HepG2 (cell line): ENCODE results near the gene LRRN3. TPM values are rescaled to one million over a fixed set of nuclear protein-coding genes. Genes with fewer than 3 reads are reported as not detected.

Experiments
- ATAC-seq: fragments of 200-7000 bp; cut with Tn5 transposase; 3 replicates; pipeline ENCODE4 v1.9.1; 2020; ENCODE audit warnings: mild to moderate bottlenecking, moderate library complexity
- BruUV-seq: library from RNA; stranded (reverse); fragments of 400-500 nt; replicated peaks from 2 replicates; lab custom pipeline; 2021; lab: Mats Ljungman, UMichigan
- CTCF ChIA-PET: fragments of 300-600 bp; formaldehyde crosslinking; extraction: SDS; loops from one replicate; lab custom pipeline; 2021; ENCODE audit warnings: low total read pairs, inconsistent platforms, low intra/inter-chr PET ratio; lab: Yijun Ruan, JAX
- POLR2A ChIA-PET: fragments of 350-600 bp; sonication (Branson Sonifier 250); formaldehyde crosslinking; loops from one replicate; lab custom pipeline; 2020; ENCODE audit warnings: antibody characterized with exemption, inconsistent platforms; lab: Yijun Ruan, JAX
- DNase-seq: peaks from one replicate; pipeline ENCODE4 v3.0.0-alpha.2; 2015; ENCODE audit warnings: low spot score
- FAIRE-seq: peaks from 3 replicates; lab custom pipeline; 2011; peaks lifted over from hg19 to GRCh38; lab: Jason Lieb, UNC
- H2AFZ ChIP-seq: one replicate; pipeline ENCODE4 v1.6.1; 2011; ENCODE audit warnings: low read length, inconsistent platforms
- H3K27ac ChIP-seq: fragments of 300-600 bp; 3 replicates; pipeline ENCODE4 v1.8.0; 2011; ENCODE audit warnings: mixed run types, mild to moderate bottlenecking, mixed read lengths, low read length, inconsistent platforms; ENCODE audit not compliant: insufficient read depth; ENCODE audit errors: extremely low read length
- H3K27me3 ChIP-seq, 2 experiments: fragments of 200-600 bp in 1 of 2; 2 replicates in 1 of 2; 3 replicates in 1 of 2; pipeline versions ENCODE4 v1.6.0 to v1.8.0; 2011; ENCODE audit warnings: low read length in 2 of 2, mild to moderate bottlenecking in 2 of 2, moderate library complexity in 2 of 2, inconsistent platforms in 1 of 2; ENCODE audit not compliant: insufficient read depth in 2 of 2, control insufficient read depth in 1 of 2
- H3K36me3 ChIP-seq, 2 experiments: fragments of 200-600 bp in 1 of 2; replicated peaks in 1 of 2; 2 replicates in 1 of 2; 3 replicates in 1 of 2; pipeline versions ENCODE4 v1.5.1 to v1.8.0; 2011; ENCODE audit warnings: low read length in 2 of 2, inconsistent platforms in 1 of 2; ENCODE audit not compliant: insufficient read depth in 2 of 2, control insufficient read depth in 1 of 2
- H3K4me1 ChIP-seq: 2 replicates; pipeline ENCODE4 v1.5.1; 2012; ENCODE audit warnings: low read length, inconsistent platforms; ENCODE audit not compliant: insufficient read depth
- H3K4me2 ChIP-seq: 2 replicates; pipeline ENCODE4 v1.6.0; 2011; ENCODE audit warnings: low read depth, low read length, inconsistent platforms
- H3K4me3 ChIP-seq, 3 experiments: fragments of 200-600 bp in 1 of 3; sonication (generic), shearing (Covaris generic) in 1 of 3; replicated peaks in 1 of 3; 2 replicates each; pipeline ENCODE4 v1.5.1; 2011 to 2016; ENCODE audit warnings: low read length in 3 of 3, inconsistent platforms in 2 of 3, low read depth in 2 of 3, mild to moderate bottlenecking in 2 of 3, control low read depth in 1 of 3, mixed read lengths in 1 of 3; ENCODE audit not compliant: insufficient read depth in 1 of 3
- H3K79me2 ChIP-seq: one replicate; pipeline ENCODE4 v1.6.1; 2011; ENCODE audit warnings: low read length, inconsistent platforms; ENCODE audit not compliant: insufficient read depth
- H3K9ac ChIP-seq: 2 replicates; pipeline ENCODE4 v1.6.0; 2011; ENCODE audit warnings: mild to moderate bottlenecking, low read depth, low read length, inconsistent platforms; ENCODE audit not compliant: insufficient read depth
- H3K9me3 ChIP-seq: 2 replicates; pipeline ENCODE4 v1.5.1; 2012; ENCODE audit warnings: mild to moderate bottlenecking, low read length
- H4K20me1 ChIP-seq: 2 replicates; pipeline ENCODE4 v1.6.0; 2011; ENCODE audit warnings: inconsistent platforms, mild to moderate bottlenecking, low read length, moderate library complexity; ENCODE audit not compliant: insufficient read depth
- IRX3 ChIP-seq: sonication (generic); formaldehyde crosslinking; IDR thresholded peaks from 2 replicates; pipeline ENCODE4 v1.8.1; 2023; ENCODE audit warnings: mild to moderate bottlenecking, low read depth, missing genetic modification reagents, borderline replicate concordance
- SIN3B ChIP-seq: fragments of 150-350 bp; IDR thresholded peaks from 2 replicates; pipeline ENCODE4 v1.6.1; 2014; ENCODE audit warnings: low read length
- ZFP41 ChIP-seq: sonication (generic); formaldehyde crosslinking; IDR thresholded peaks from 2 replicates; pipeline ENCODE4 v1.4.0; 2020; ENCODE audit warnings: mild to moderate bottlenecking, missing genetic modification reagents, borderline replicate concordance
- ZMAT3 ChIP-seq: sonication (generic); formaldehyde crosslinking; conservative IDR thresholded peaks from 2 replicates; pipeline ENCODE4 v1.7.0; 2021; ENCODE audit warnings: missing genetic modification reagents
- WGBS: methylation state at CpG from one replicate; pipeline ENCODE4 v1.1.6; 2017; ENCODE audit warnings: low lambda C conversion rate; 5-methylcytosine and 5-hydroxymethylcytosine counted together
- in situ Hi-C: cut with HindIII; loops from 2 replicates; pipeline ENCODE4 v1.10.0; 2017; ENCODE audit warnings: low pct_unique_long_range_greater_than_20kb; ENCODE audit not compliant: extremely low pct_ligation_motif_present
- intact Hi-C: fragments of 100-400 bp; cut with micrococcal nuclease; formaldehyde crosslinking; loops from one replicate; pipeline ENCODE4 v1.10.0; 2022; ENCODE audit not compliant: unreplicated experiment
- polyA plus RNA-seq, 8 experiments: library from polyadenylated mRNA; depleted of rRNA in 3 of 8; stranded (reverse) in 7 of 8; unstranded in 1 of 8; fragments of >200 nt; fragmentation: Illumina TruSeq in 4 of 8; extraction: Trizol in 4 of 8; gene quantifications; 2 replicates each; pipeline versions ENCODE4 v1.2.1 to v1.2.3, GENCODE V29; 2011 to 2016; ENCODE audit warnings: low read depth in 4 of 8, missing spikeins in 1 of 8, mixed read lengths in 1 of 8; ENCODE audit not compliant: insufficient read depth in 1 of 8
- total RNA-seq, 5 experiments: library from RNA; depleted of rRNA; stranded (reverse); fragments of >200 nt; fragmentation: Illumina TruSeq; extraction: Trizol; gene quantifications; 2 replicates each; pipeline ENCODE4 v1.2.3, GENCODE V29; 2016; ENCODE audit warnings: low read depth in 1 of 5
- TF ChIP-seq, protein P1 (sequence below): sonication (generic); formaldehyde crosslinking; IDR thresholded peaks from 2 replicates; pipeline ENCODE4 v1.4.0; 2020; ENCODE audit warnings: missing genetic modification reagents

The LRRN3 gene
- total and polyA plus RNA-seq, 2 of the 13 experiments (the other 11 are each of a cell fraction or from before 2014, with no cell fraction given), result 0.07 TPM; not detected in 1

GRCh38 chr7:111138586-111138985, 47.7 kb downstream of the LRRN3 start:
- Histone ChIP-seq H3K4me2 (no peak overlapping the region), H4K20me1 (no peaks in the 10 kb centered on the region), H3K79me2 (no peaks in the 10 kb centered on the region), H3K9ac (no peak overlapping the region), H3K4me3 (no peak overlapping the region), H3K27me3 (no peaks in the 10 kb centered on the region), H2AFZ (no peak overlapping the region), H3K27ac (no peak overlapping the region), H3K36me3 (no peaks in the 10 kb centered on the region), H3K9me3 (no peaks in the 10 kb centered on the region), H3K4me1 (no peaks in the 10 kb centered on the region)
- DNase-seq, result no peak
- no TSS peak for BruUV-seq
- TF ChIP-seq SIN3B (no peak), IRX3 (CRISPR knock-in tag) (no peak), ZMAT3 (no peak)
- no peak for ATAC-seq
- in situ Hi-C loops, result no loop called here
- POLR2A ChIA-PET, result no interaction called here
- CTCF ChIA-PET, result no interaction called here
- intact Hi-C loops, result loop anchor here (10.0 kb wide), 1 partner anchor 1224 kb away; no protein-coding TSS in a partner anchor
- no peak for FAIRE-seq

DNA sequence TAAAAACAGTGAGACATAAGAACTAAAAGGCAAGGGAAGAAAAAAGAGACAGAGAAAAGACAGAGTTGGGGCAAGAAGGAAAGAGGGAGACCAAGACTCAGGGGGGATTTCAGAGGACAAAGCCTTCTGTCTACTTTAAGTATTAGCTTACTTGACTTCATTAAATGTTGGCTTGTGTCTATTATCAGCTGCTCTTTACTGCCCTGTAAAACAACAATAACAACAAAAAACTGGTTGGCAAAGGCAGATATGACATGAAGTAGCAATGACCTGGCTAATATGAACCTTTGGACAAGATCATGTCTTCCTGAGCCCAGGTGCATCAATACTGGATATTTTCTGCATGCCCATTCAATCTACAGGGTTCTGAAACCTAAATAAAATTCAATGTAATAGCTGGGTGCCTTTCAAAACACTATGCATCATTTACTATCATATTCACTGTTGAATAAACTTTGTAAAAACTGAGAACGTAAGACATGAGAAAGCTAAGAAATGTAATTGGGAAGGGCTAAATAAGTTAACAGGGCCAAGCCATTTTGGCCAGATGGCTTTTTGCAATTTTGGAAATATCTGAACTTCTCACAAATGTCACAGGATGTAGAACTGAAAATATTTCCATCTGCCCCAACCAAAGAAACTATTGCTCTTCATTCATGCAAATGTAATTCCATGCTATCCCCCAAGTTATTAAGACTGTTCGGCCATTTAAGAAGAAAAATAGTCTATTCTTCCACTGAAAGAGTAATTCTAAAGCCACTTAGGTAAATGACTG, 49.4 kb downstream of the LRRN3 start:
- ATAC-seq (no peak), DNase-seq (no peak)
- POLR2A ChIA-PET, result no interaction called here
- TF ChIP-seq, protein P1, sequence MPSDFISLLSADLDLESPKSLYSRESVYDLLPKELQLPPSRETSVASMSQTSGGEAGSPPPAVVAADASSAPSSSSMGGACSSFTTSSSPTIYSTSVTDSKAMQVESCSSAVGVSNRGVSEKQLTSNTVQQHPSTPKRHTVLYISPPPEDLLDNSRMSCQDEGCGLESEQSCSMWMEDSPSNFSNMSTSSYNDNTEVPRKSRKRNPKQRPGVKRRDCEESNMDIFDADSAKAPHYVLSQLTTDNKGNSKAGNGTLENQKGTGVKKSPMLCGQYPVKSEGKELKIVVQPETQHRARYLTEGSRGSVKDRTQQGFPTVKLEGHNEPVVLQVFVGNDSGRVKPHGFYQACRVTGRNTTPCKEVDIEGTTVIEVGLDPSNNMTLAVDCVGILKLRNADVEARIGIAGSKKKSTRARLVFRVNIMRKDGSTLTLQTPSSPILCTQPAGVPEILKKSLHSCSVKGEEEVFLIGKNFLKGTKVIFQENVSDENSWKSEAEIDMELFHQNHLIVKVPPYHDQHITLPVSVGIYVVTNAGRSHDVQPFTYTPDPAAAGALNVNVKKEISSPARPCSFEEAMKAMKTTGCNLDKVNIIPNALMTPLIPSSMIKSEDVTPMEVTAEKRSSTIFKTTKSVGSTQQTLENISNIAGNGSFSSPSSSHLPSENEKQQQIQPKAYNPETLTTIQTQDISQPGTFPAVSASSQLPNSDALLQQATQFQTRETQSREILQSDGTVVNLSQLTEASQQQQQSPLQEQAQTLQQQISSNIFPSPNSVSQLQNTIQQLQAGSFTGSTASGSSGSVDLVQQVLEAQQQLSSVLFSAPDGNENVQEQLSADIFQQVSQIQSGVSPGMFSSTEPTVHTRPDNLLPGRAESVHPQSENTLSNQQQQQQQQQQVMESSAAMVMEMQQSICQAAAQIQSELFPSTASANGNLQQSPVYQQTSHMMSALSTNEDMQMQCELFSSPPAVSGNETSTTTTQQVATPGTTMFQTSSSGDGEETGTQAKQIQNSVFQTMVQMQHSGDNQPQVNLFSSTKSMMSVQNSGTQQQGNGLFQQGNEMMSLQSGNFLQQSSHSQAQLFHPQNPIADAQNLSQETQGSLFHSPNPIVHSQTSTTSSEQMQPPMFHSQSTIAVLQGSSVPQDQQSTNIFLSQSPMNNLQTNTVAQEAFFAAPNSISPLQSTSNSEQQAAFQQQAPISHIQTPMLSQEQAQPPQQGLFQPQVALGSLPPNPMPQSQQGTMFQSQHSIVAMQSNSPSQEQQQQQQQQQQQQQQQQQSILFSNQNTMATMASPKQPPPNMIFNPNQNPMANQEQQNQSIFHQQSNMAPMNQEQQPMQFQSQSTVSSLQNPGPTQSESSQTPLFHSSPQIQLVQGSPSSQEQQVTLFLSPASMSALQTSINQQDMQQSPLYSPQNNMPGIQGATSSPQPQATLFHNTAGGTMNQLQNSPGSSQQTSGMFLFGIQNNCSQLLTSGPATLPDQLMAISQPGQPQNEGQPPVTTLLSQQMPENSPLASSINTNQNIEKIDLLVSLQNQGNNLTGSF, result no peak
- no peak for TF ChIP-seq ZFP41 (CRISPR knock-in tag)

More for the DNA sequence above, 49.4 kb downstream of the LRRN3 start:
- FAIRE-seq, result no peak
- H3K36me3 ChIP-seq, result no peaks in the 10 kb centered on the region
- H3K4me2 ChIP-seq, result no peak overlapping the region
- H3K4me1 ChIP-seq, result no peaks in the 10 kb centered on the region
- no peak overlapping the region for H3K9ac ChIP-seq
- H2AFZ ChIP-seq, result no peak overlapping the region
- CTCF ChIA-PET, result no interaction called here
- H3K79me2 ChIP-seq, result no peaks in the 10 kb centered on the region
- H3K4me3 ChIP-seq, result no peak overlapping the region
- intact Hi-C loops, result no loop called here
- H3K27me3 ChIP-seq, result no peaks in the 10 kb centered on the region
- no peaks in the 10 kb centered on the region for H3K9me3 ChIP-seq
- no peaks in the 10 kb centered on the region for H4K20me1 ChIP-seq
- no peak overlapping the region for H3K27ac ChIP-seq
- no TSS peak for BruUV-seq
- in situ Hi-C loops, result no loop called here
- WGBS, result 96% methylated on average over 2 of the region's 2 CpGs
